ENCODE results near the gene DGKB. TPM values are rescaled to one million over a fixed set of nuclear protein-coding genes. Genes with fewer than 3 reads are reported as not detected.
A peak's percentile ranks its signal among the peaks of the same experiment; 100 is the strongest.

The DGKB gene
- total RNA-seq, 1 donor from 2014 or later, result 0.47 TPM

DNA sequence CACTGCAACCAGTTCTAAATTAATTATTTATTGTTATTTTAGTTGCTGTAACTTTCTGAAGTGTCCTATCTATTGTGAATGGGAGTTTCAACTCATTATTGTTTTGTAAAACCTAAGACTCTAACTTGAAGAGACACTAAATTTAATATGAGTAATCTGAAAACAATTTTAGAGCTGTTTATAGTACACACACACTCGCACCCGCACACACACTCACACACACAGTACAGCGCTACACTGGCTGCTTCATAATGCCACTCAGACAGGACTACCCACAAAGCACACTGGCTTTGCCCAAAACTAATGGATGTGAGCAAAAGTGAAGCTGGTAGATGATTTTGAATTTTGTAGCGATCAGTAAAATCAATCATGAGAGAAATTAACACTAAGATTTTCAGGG, 674.2 kb downstream of the DGKB start:
- no peak for DNase-seq
- intact Hi-C loops (cut with micrococcal nuclease), result no loop called here
- ATAC-seq, result no peak

DNA sequence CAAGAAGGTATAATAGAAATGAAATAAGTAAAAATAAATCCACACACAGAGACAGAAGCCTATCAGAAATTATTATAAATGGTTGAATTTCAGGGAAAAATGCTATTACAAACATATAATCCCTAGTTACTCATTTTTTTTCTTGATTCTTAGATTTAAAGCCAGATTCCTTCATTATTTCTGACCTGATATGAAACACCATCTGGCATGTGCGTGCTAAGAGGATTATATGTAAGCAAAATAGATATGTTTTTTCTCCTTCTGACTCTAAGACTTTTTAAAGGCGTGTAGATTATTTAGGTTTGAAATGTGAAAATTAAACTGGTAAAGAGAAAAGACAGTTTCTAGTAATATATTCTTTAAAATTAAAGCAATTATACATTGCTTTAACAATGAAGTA, 676.4 kb downstream of the DGKB start:
- ATAC-seq (no peak), DNase-seq (no peak)
- intact Hi-C loops (cut with micrococcal nuclease), result no loop called here

DNA sequence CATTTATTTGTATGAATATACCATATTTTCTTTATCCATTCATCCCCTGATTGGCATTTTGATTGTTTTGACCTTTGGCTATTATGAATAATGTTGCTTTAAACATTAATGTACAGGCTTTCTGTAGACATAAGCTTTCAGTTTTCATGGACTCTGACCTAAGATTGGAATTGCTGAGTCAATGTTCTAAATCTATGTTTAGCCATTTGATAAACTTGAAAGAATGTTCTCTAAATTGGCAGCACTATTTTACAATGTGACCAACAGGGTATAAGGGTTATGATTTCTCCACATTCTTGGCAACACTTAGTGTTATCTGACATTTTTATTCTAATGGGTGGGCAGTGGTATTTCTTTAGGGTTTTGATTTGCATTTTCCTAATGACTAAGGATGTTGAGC, 683.4 kb downstream of the DGKB start:
- DNase-seq (no peak), ATAC-seq (peak; percentile 88)
- intact Hi-C loops (cut with micrococcal nuclease), result no loop called here

DNA sequence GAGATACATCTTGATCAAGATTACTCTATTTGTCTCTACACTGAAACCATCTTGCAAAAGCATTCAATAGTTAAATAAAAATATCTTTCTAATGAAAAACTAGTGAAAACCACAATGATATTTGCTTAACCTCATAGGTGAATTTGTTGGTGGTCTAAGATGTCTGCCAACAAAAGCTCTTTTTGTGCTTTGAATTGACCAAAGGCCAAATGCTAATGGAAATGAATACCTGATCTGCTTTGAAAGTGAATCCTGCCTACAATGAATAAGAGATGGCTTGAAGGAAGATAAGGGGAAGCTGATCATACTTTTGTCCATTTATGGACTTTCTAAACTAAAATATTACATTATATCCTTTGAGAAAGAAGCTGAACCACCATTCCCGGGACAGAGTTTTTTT, 684.2 kb downstream of the DGKB start:
- ATAC-seq, result no peak
- no peak for DNase-seq
- intact Hi-C loops (cut with micrococcal nuclease), result no loop called here

DNA sequence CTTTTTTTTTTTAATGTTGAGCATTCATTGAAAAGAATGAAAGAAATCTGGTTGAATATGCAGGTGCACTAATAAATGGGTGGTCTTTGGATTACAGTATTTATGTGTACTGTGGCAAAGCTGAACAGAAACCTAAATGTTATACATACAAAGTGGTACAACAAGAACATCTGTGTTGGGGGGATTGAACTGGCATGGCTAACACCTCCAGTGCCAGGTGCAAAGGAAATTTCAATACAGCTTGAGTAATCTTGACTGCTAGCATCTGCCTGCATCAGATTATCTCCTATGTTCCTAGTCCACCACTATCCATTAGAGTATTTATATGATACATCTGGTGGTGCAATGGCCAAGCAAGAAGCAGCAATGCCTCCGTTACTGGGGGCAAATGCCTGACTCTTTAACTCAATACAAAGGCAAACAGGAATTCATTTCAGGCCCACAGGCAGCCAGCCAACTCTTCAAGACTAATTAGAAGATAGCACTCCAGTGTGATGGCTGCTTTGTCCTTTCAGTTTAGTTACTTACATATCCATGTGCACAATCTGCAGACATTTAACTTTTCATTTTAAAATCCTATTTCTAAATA, 692.6 kb downstream of the DGKB start:
- DNase-seq (no peak), ATAC-seq (no peak)
- intact Hi-C loops (cut with micrococcal nuclease), result no loop called here

DNA sequence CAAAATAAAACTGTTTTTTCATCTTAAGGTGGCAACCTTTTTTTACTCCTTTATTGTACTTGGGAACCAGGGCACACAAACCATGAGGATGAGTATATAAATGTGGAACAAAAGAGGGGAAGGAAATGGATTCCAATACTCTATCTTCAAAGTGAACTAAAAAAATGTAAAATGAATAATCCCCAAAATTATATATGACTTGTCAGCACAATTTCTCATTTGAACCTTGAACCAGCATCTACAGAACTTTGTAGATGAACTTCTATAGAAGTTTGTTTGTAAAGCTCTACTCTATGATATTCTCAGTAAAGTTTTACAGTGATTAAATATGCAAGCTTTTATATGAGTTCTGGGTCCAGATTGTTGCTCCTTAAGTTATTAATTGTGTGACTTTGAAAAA, 694.8 kb downstream of the DGKB start:
- no peak for ATAC-seq
- intact Hi-C loops (cut with micrococcal nuclease), result no loop called here
- DNase-seq, result no peak

DNA sequence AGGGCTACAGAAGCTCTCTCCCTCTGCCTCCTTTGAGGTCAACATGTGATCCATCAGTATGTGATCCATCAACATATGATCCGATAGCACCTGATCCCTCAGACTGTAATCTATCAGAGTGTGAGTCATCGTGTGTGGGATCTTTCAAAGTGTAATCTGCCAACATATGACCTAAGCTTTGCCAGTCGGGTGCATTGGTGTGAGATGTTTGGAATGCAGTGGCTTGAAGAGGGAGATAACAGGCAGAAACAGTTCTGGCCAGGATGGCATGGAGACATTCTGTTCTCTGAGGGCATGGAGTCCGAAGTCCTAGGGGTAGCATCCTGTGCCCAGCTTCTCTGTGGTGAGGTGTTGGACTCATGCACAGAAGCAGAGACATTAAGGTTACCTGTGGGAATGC, 695.4 kb downstream of the DGKB start:
- DNase-seq, result no peak
- ATAC-seq, result peak; percentile 98
- intact Hi-C loops (cut with micrococcal nuclease), result no loop called here

DNA sequence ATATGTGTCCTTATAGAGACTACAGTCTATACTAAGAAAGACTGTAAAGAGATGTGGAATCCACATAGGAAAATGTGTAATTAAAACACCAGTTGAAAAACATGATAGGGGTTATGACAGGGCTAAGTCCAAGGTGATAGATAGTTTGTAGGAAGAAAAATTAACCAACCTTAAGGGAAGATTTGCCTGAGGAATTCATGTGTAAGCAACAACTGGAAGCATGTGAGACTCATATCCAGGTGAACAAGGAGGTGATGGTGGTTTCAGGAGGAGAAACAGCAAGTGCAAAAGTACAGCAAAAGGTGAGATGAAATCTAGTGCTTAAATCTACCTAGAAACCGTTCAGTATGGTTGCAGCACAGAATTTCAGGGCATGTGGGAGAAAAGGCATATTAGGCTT, 696.4 kb downstream of the DGKB start:
- intact Hi-C loops (cut with micrococcal nuclease), result no loop called here
- DNase-seq, result no peak
- no peak for ATAC-seq

DNA sequence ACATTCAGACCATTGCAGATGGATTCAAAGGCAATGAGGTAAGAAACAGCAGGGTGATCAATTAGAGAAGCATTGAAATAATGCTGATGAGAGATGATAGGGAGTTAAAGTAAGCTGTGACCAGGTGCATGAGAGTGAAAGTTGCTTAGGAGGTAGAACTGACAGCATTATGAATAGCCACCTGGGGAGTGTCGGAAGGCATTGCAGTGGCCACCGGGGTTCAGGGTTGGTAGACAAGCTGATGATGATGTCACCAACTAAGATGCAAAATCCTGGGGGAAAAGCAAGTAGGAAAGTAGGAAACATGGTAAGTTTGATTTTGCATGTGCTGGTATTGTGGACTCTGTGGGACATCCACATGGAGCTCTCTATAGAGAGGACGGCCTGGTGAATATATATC, 701.2 kb downstream of the DGKB start:
- DNase-seq (no peak), ATAC-seq (no peak)

DNA sequence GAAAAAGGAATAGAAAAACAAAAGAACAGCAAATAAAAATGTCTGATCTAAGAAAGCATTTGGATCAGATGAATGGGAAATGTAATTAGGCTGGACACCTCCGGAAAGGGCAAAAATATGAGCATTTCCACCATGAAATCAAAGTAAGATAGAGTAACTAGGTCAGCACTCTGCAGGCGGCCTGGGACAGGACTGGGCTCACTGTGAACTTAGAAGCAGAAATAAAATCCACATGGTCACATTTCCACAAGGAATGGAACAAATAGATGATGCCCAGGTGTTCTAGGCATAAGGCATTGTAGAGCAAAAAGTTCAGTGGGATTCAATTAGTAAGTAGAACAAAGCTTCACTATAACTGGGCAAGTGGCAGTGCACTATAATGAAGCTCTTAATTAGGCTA, 703.2 kb downstream of the DGKB start:
- no peak for DNase-seq
- ATAC-seq, result no peak
- intact Hi-C loops (cut with micrococcal nuclease), result no loop called here

More for the DNA sequence above, 701.2 kb downstream of the DGKB start:
- intact Hi-C loops (cut with micrococcal nuclease), result no loop called here

DNA sequence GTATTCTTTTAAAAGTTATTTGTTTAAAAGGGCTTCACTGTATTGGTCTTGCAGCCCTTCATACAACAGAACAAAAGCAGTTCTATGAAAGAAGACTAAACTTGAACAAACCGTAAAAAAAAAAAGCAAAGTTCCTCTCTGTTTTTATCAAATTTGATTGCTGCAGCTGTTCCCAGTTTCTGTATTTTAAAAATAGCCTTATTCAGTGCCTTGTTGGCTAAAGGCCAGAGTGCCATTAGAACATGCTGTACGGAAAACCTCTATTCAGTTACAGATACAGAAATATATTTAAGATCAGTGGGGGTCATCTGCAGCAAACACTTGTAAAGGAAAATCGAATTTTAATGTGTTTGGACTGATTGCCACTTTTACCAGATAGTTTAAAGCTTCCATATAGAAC, 705.3 kb downstream of the DGKB start:
- ATAC-seq, result peak; percentile 86
- DNase-seq, result no peak

DNA sequence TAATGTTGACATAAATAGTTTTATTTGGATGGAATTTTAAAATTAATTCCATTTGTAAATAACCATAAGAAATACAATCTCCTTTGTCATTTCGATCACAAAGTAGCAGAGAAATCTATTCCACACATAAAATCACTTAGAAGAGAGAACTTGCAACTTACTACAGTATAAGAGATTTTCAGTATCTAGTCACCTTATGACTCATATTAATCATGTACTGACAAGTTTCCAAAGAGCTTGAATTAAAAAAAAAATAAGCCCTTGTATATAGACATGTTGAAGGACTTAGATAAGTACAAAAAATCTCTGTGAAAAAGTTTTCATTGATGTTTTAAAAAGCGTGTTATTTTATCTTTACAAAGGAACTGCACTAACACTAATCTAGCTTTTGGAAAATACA, 706.0 kb downstream of the DGKB start:
- no peak for ATAC-seq
- intact Hi-C loops (cut with micrococcal nuclease), result no loop called here

More for the DNA sequence above, 705.3 kb downstream of the DGKB start:
- intact Hi-C loops (cut with micrococcal nuclease), result no loop called here

DNA sequence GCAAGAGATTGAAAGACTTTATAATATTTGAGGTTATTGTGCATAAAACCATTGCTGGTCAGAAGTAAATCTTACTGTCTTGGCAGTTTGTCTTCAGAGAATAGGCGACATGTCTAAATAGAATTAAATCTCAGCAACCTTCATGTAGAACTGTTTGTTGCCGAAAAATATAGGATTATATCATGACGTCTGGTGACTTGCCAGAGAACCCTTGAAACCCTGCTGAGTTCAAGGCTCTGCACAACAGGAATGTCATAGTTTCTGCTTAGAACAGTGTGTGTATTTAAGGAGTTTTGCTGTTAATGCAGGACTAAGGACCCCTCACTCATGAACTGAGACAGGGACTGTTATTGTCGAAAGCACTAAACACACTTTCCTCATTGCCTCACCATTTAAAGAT, 706.7 kb downstream of the DGKB start:
- DNase-seq, result no peak
- no peak for ATAC-seq
- intact Hi-C loops (cut with micrococcal nuclease), result no loop called here

More for the DNA sequence above, 706.0 kb downstream of the DGKB start:
- no peak for DNase-seq

DNA sequence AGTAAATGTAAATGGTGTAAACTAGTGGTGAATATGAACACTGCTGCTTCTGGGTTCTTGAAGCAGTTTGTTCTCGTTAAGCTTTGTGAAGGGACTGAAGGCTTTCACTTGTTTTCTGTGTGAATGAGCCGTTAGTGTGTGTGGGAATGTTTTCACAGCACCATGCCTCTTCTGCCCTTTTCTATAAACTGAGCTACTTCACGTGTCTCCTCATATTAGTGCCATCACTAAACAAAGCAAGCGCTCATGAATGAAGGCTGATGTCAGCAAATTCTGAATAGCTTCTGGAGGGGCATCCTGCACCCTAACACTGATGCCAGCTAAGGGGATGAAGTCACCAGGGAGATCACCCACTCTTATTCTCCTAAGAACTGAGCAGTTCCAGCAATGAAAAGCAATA, 707.5 kb downstream of the DGKB start:
- no peak for DNase-seq
- intact Hi-C loops (cut with micrococcal nuclease), result no loop called here
- ATAC-seq, result no peak

DNA sequence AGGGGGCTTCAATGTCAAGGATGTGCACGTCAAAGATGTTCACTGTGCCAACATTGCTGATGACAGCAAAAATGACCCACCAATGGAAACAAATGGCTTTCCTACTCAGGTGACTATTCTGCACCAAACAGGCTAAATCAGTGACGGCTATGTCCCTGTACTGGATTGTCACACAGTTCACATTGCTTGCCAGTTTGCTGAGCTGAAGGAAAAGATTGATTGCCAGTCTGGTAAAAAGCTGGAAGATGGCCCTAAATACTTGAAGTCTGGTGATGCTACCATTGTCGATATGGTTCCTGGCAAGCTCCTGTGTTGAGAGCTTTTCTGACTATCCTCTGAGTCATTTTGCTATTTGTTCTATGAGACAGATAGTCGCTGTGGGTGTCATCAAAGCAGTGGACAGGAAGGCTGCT, 710.9 kb downstream of the DGKB start:
- peak; percentile 59 for ATAC-seq
- intact Hi-C loops (cut with micrococcal nuclease), result no loop called here
- no peak for DNase-seq

DNA sequence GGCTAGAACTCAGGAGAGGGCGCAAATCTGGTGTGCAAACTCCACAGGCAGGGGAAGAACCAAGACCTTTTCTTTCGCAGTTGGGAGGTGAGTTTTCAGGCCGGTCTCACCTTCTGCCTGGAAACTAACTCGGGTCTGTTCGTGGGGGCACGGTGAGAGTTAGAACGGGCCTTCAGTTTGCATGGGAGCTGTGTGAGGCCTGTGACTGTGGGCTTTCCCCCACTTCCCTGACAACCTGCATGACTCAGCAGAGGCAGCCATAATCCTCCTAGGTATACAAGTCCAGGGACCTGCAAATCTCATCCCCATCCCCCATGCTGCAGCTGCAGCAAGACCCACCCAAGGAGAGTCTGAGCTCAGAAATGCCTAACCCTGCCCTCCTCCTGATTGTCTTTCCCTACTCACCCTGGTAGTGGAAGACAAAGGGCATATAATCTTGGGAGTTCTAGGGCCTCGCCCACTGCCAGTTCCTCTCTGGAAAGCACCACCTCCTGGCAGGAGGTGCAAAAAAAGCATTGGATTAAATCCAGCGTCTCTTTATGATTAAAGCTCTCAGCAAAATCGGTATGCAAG, 718.2 kb downstream of the DGKB start:
- no peak for ATAC-seq
- intact Hi-C loops (cut with micrococcal nuclease), result no loop called here

DNA sequence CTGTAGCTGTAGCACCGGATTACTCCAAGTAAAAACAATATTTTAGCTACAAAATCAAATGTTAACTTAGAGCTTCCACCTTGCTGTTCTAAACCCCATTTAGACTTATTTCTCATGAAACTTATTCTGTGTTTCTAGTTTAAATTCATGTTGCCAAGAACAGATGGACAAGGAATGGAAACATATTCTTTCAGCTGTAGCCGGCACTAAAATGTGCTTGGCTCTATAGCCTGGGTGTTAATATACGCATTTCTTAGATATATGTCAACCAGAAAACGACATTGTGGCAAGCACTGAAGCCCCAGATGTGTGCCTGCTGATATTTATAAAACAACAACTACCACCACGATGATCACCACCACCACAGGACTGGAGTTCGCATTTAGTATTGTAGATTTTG, 722.8 kb downstream of the DGKB start:
- intact Hi-C loops (cut with micrococcal nuclease), result no loop called here
- no peak for ATAC-seq

More for the DNA sequence above, 718.2 kb downstream of the DGKB start:
- no peak for DNase-seq

DNA sequence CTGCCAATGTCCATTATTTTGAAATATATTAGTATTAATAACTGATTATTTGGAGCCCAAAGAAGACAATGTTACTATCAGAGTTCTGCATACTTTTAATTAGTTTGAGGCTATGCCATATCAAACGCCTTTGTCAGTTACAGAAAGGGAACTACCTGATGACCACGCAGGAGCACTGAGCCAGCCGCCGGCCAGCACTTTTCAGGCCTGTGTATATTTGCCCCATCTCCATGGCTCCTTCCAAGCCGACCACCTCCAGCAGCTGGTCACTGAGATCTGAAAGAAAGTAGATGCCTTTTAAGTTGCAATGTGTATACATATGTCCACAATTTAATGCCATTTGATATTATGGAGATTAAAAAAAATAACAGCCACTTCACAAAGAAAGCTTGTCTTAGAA, 724.7 kb downstream of the DGKB start:
- DNase-seq (no peak), ATAC-seq (no peak)
- intact Hi-C loops (cut with micrococcal nuclease), result no loop called here

More for the DNA sequence above, 722.8 kb downstream of the DGKB start:
- no peak for DNase-seq

DNA sequence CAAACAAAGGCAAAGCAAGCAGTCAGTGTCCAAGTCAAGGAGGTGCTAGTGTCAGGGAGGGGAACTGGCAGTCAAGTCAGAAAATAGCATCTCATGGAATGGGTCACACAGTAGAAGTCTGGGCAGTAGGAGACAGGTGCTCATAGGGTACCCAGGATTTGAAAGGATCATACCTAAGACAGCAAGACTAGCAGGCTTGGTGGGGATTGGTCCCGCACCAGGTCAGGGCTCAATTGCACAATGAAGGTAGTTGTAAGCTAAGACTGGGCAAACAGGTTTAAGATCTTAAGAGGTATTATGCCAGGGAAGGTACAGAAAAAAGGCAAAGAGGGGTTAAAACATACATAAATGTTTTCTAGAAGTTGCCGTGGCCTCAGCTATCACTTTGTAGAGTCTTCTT, 731.7 kb downstream of the DGKB start:
- ATAC-seq (no peak), DNase-seq (no peak)
- intact Hi-C loops (cut with micrococcal nuclease), result no loop called here

DNA sequence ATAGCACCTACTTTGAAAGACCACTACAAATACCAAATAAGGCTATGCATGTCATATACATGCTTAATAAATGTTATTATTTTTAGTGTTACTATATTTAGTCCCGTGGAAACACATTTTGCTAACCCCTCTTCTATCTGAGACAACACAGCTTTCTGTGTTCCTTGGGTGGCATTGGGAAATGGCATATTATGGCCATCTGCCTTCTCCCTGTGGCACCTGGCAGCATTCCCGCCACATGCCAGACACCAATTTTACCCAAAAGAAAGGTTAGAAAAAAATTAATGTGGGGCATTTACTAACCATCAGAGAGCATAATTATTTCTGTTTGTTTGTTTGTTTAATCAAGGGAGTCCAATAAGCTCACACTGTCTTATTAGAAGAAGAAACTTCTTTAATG, 744.4 kb downstream of the DGKB start:
- ATAC-seq, result no peak
- intact Hi-C loops (cut with micrococcal nuclease), result no loop called here
- no peak for DNase-seq

DNA sequence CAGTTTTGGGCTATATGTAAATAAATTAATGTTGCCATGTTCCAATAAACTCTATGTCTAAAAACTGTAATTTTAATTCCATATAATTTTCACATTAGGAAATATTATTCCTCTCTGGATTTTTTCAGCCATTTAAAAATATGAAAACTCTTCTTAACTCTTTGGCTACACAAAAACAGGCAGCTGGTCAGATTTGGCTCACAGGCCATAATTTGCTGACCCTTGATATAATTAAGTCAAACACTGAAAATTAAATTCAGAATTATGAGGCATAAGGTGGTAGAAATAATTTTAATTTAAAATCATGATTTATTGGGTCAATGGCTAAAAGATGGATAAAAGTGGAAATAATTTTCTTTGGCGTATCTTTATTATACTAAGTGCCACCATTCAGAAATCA, 746.1 kb downstream of the DGKB start:
- intact Hi-C loops (cut with micrococcal nuclease), result no loop called here
- no peak for ATAC-seq
- no peak for DNase-seq

DNA sequence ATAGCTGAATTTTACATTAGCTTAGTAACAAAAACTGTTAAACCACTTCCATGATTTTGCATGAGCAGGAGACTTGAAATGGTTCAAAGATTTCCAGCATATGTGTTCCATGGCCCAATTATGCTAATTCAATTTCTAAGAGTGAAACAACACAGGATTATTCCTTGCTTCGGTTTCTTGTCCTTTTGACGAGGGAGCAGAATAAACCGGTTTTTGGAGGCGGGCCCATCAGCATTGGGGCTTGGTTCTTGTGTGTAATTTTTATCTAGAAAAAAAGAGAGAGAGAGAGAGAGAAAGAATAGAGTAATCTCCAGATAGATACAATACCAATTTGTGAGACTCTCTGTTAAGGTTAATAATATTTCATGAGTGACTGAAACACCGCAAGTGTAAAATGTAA, 753.6 kb downstream of the DGKB start:
- intact Hi-C loops (cut with micrococcal nuclease), result no loop called here
- ATAC-seq (no peak), DNase-seq (no peak)
